GM23338 (cell line): ENCODE results near the gene ITGB2. TPM values are rescaled to one million over a fixed set of nuclear protein-coding genes. Genes with fewer than 3 reads are reported as not detected.

Experiments used
- ATAC-seq: fragments of 200-7000 bp; cut with Tn5 transposase; 3 replicates; pipeline ENCODE4 v1.9.1; 2020
- DNase-seq: peaks from one replicate; pipeline ENCODE4 v3.0.0-alpha.2; 2015; ENCODE audit warnings: low spot score
- H2AFZ ChIP-seq: fragments of 200-600 bp; sonication (generic); 2 replicates; pipeline ENCODE4 v1.8.0; 2016; ENCODE audit warnings: antibody characterized with exemption, mild to moderate bottlenecking, moderate library complexity
- H3F3A ChIP-seq: fragments of 200-600 bp; sonication (generic); replicated peaks from 2 replicates; pipeline ENCODE4 v1.8.0; 2017; ENCODE audit warnings: antibody characterized with exemption, mixed run types, low read depth
- H3K27ac ChIP-seq: fragments of 200-600 bp; sonication (generic); 2 replicates; pipeline ENCODE4 v1.6.1; 2016; ENCODE audit warnings: low read depth
- H3K27me3 ChIP-seq: fragments of 200-600 bp; sonication (generic); 2 replicates; pipeline ENCODE4 v1.8.0; 2016; ENCODE audit warnings: mild to moderate bottlenecking, mixed run types, moderate library complexity; ENCODE audit not compliant: insufficient read depth
- H3K36me3 ChIP-seq: fragments of 200-600 bp; sonication (generic); 2 replicates; pipeline ENCODE4 v1.8.0; 2016; ENCODE audit warnings: mild to moderate bottlenecking; ENCODE audit not compliant: insufficient read depth
- H3K4me1 ChIP-seq: fragments of 200-600 bp; sonication (generic); 2 replicates; pipeline ENCODE4 v1.8.0; 2016; ENCODE audit warnings: mild to moderate bottlenecking, moderate library complexity; ENCODE audit not compliant: insufficient read depth
- H3K4me2 ChIP-seq: fragments of 200-600 bp; sonication (generic); 2 replicates; pipeline ENCODE4 v1.7.1; 2017; ENCODE audit warnings: mixed run types
- H3K4me3 ChIP-seq: fragments of 200-600 bp; sonication (generic); 2 replicates; pipeline ENCODE4 v1.6.1; 2016; ENCODE audit warnings: mixed run types
- H3K79me2 ChIP-seq: fragments of 200-600 bp; sonication (generic); replicated peaks from 2 replicates; pipeline ENCODE4 v1.8.0; 2017; ENCODE audit warnings: mild to moderate bottlenecking; ENCODE audit not compliant: insufficient read depth
- H3K9me2 ChIP-seq: fragments of 200-600 bp; sonication (generic); 2 replicates; pipeline ENCODE4 v1.8.0; 2017; ENCODE audit not compliant: insufficient read depth
- H4K20me1 ChIP-seq: fragments of 200-600 bp; sonication (generic); replicated peaks from 2 replicates; pipeline ENCODE4 v1.8.0; 2017; ENCODE audit warnings: mild to moderate bottlenecking; ENCODE audit not compliant: insufficient read depth
- H3K27ac Mint-ChIP-seq: 2 replicates; pipeline ENCODE4 v1.8.0; 2020; ENCODE audit warnings: inconsistent platforms, mild to moderate bottlenecking, moderate library complexity, mixed read lengths
- H3K27me3 Mint-ChIP-seq: 3 replicates; pipeline ENCODE4 v1.8.0; 2022; ENCODE audit warnings: low read depth, mild to moderate bottlenecking, moderate library complexity, mixed read lengths, inconsistent platforms; ENCODE audit not compliant: insufficient read depth, poor library complexity
- H3K36me3 Mint-ChIP-seq: 3 replicates; pipeline ENCODE4 v1.8.0; 2021; ENCODE audit warnings: low read depth, mild to moderate bottlenecking, inconsistent platforms, moderate library complexity, mixed read lengths
- H3K4me1 Mint-ChIP-seq: 3 replicates; pipeline ENCODE4 v1.8.0; 2020; ENCODE audit warnings: mild to moderate bottlenecking, inconsistent platforms, mixed read lengths
- H3K4me3 Mint-ChIP-seq: 3 replicates; pipeline ENCODE4 v1.8.0; 2021; ENCODE audit warnings: moderate library complexity, mild to moderate bottlenecking, inconsistent platforms, mixed read lengths
- H3K9me3 Mint-ChIP-seq: 3 replicates; pipeline ENCODE4 v1.8.0; 2020; ENCODE audit warnings: moderate library complexity, mild to moderate bottlenecking, inconsistent platforms, mixed read lengths
- NANOG ChIP-seq: IDR thresholded peaks from 2 replicates; pipeline ENCODE4 v1.6.1; 2016; ENCODE audit warnings: antibody characterized with exemption, borderline replicate concordance
- STAT1 ChIP-seq: IDR thresholded peaks from one replicate; pipeline ENCODE4 v1.6.1; 2016; ENCODE audit warnings: antibody characterized with exemption; ENCODE audit not compliant: unreplicated experiment
- polyA plus RNA-seq: library from polyadenylated mRNA; unstranded; fragments of >200 nt; fragmentation: Nextera tagmentation; extraction: Ambion mirVana; gene quantifications from 2 replicates; pipeline ENCODE4 v1.2.1, GENCODE V29; 2016
- total RNA-seq: library from RNA; depleted of rRNA; stranded (reverse); fragments of >200 nt; shearing (Covaris generic); gene quantifications from 2 replicates; pipeline ENCODE4 v1.2.3, GENCODE V29; 2014
- TF ChIP-seq, protein P1 (sequence below): fragments of 250-450 bp; sonication (Bioruptor Pico); IDR thresholded peaks from 2 replicates; pipeline ENCODE4 v1.5.0; 2020; ENCODE audit warnings: mild to moderate bottlenecking, moderate library complexity
- TF ChIP-seq, protein P2 (sequence below): IDR thresholded peaks from 2 replicates; pipeline ENCODE4 v1.6.1; 2016; ENCODE audit warnings: antibody characterized with exemption

Gene ITGB2
- total and polyA plus RNA-seq, 2 experiments from 2014 or later, result 0.44 to 0.63 TPM

DNA sequence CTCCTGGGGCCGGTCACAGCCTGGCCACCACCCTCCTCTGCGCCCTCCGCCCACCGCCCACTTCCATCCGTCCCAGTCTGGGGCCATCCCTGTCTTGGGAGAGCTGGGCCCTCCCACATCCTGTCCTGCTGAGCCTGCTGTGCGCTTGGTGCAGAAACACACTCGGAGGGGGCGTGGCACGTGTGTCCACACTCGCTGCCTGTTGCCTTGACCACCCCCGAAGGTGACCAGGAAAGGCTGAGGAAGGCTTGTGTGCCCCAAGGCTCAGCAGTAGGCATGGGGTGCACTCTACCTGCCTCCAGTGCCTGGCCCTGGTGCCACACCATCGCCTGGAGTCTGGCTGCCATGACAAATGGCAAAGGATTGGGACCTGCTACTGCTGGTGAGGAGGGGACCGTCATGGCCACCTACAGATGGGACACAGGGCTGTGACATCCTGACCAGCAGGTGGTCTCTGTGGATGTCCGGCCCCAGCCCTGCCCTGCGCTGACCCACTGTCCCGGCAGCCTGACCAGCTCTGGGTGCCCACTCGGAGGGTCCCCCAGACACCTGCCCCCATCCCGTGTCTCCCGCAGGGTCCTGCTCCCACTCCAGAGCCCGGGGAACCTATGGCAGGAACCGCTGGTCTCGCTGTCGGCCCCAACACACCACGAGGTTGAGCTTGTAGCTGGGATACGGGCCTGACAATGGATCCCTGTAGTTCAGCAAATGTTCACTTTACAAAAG is 24.0 kb downstream of the ITGB2 start:
- no peak for ATAC-seq
- no peaks in the 10 kb centered on the region for H3F3A ChIP-seq
- H3K9me2 ChIP-seq, result no peaks in the 10 kb centered on the region
- no peak overlapping the region for H3K27ac ChIP-seq
- no peak for TF ChIP-seq NANOG
- TF ChIP-seq, protein P1, sequence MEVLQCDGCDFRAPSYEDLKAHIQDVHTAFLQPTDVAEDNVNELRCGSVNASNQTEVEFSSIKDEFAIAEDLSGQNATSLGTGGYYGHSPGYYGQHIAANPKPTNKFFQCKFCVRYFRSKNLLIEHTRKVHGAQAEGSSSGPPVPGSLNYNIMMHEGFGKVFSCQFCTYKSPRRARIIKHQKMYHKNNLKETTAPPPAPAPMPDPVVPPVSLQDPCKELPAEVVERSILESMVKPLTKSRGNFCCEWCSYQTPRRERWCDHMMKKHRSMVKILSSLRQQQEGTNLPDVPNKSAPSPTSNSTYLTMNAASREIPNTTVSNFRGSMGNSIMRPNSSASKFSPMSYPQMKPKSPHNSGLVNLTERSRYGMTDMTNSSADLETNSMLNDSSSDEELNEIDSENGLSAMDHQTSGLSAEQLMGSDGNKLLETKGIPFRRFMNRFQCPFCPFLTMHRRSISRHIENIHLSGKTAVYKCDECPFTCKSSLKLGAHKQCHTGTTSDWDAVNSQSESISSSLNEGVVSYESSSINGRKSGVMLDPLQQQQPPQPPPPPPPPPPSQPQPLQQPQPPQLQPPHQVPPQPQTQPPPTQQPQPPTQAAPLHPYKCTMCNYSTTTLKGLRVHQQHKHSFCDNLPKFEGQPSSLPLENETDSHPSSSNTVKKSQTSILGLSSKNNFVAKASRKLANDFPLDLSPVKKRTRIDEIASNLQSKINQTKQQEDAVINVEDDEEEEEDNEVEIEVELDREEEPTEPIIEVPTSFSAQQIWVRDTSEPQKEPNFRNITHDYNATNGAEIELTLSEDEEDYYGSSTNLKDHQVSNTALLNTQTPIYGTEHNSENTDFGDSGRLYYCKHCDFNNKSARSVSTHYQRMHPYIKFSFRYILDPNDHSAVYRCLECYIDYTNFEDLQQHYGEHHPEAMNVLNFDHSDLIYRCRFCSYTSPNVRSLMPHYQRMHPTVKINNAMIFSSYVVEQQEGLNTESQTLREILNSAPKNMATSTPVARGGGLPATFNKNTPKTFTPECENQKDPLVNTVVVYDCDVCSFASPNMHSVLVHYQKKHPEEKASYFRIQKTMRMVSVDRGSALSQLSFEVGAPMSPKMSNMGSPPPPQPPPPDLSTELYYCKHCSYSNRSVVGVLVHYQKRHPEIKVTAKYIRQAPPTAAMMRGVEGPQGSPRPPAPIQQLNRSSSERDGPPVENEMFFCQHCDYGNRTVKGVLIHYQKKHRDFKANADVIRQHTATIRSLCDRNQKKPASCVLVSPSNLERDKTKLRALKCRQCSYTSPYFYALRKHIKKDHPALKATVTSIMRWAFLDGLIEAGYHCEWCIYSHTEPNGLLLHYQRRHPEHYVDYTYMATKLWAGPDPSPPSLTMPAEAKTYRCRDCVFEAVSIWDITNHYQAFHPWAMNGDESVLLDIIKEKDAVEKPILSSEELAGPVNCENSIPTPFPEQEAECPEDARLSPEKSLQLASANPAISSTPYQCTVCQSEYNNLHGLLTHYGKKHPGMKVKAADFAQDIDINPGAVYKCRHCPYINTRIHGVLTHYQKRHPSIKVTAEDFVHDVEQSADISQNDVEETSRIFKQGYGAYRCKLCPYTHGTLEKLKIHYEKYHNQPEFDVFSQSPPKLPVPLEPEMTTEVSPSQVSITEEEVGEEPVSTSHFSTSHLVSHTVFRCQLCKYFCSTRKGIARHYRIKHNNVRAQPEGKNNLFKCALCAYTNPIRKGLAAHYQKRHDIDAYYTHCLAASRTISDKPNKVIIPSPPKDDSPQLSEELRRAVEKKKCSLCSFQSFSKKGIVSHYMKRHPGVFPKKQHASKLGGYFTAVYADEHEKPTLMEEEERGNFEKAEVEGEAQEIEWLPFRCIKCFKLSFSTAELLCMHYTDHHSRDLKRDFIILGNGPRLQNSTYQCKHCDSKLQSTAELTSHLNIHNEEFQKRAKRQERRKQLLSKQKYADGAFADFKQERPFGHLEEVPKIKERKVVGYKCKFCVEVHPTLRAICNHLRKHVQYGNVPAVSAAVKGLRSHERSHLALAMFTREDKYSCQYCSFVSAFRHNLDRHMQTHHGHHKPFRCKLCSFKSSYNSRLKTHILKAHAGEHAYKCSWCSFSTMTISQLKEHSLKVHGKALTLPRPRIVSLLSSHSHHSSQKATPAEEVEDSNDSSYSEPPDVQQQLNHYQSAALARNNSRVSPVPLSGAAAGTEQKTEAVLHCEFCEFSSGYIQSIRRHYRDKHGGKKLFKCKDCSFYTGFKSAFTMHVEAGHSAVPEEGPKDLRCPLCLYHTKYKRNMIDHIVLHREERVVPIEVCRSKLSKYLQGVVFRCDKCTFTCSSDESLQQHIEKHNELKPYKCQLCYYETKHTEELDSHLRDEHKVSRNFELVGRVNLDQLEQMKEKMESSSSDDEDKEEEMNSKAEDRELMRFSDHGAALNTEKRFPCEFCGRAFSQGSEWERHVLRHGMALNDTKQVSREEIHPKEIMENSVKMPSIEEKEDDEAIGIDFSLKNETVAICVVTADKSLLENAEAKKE (CRISPR knock-in tag), result no peak
- H3K4me3 ChIP-seq, result no peak overlapping the region
- no peak overlapping the region for H3K4me2 ChIP-seq
- H3K4me1 ChIP-seq, result no peaks in the 10 kb centered on the region
- Mint-ChIP-seq H3K36me3 (no peaks in the 10 kb centered on the region), H3K9me3 (no peaks in the 10 kb centered on the region), H3K4me1 (peaks cover 10% of the 10 kb centered on the region), H3K27me3 (peaks cover 15% of the 10 kb centered on the region), H3K27ac (no peak overlapping the region), H3K4me3 (no peak overlapping the region)
- H3K27me3 ChIP-seq, result no peaks in the 10 kb centered on the region
- no peaks in the 10 kb centered on the region for H4K20me1 ChIP-seq
- no peaks in the 10 kb centered on the region for H3K36me3 ChIP-seq
- H3K79me2 ChIP-seq, result no peaks in the 10 kb centered on the region
- no peak for DNase-seq
- H2AFZ ChIP-seq, result no peak overlapping the region

DNA sequence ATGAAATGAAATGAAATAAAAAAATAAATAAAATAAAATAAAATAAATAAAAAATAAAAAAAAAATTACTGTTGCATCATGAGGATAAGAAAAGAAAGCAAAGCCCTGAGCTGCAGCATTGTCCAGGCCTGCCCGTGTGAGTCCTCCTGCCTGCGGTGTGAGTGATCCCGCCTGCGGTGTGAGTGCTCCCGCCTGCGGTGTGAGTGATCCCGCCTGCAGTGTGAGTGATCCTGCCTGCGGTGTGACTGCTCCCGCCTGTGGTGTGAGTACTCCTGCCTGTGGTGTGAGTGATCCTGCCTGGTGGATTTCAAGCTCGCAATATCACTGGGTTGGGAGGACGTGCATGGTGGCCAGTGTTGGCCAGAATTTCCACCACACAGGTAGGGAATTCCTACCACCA is 24.8 kb downstream of the ITGB2 start:
- H3K27me3 Mint-ChIP-seq, result peaks cover 11% of the 10 kb centered on the region
- peaks cover 10% of the 10 kb centered on the region for H3K4me1 Mint-ChIP-seq
- no peaks in the 10 kb centered on the region for H3K9me3 Mint-ChIP-seq
- Histone ChIP-seq H3K27ac (no peak overlapping the region), H3K4me3 (no peak overlapping the region), H3K4me2 (no peak overlapping the region), H3K9me2 (no peaks in the 10 kb centered on the region), H3K4me1 (no peaks in the 10 kb centered on the region), H3F3A (no peaks in the 10 kb centered on the region), H3K27me3 (no peaks in the 10 kb centered on the region), H4K20me1 (no peaks in the 10 kb centered on the region), H3K79me2 (no peaks in the 10 kb centered on the region), H3K36me3 (no peaks in the 10 kb centered on the region), H2AFZ (no peak overlapping the region)
- ATAC-seq (no peak), DNase-seq (no peak)
- H3K27ac Mint-ChIP-seq, result no peak overlapping the region
- no peaks in the 10 kb centered on the region for H3K36me3 Mint-ChIP-seq
- no peak overlapping the region for H3K4me3 Mint-ChIP-seq
- TF ChIP-seq STAT1 (no peak), NANOG (no peak)
- TF ChIP-seq, protein P2, sequence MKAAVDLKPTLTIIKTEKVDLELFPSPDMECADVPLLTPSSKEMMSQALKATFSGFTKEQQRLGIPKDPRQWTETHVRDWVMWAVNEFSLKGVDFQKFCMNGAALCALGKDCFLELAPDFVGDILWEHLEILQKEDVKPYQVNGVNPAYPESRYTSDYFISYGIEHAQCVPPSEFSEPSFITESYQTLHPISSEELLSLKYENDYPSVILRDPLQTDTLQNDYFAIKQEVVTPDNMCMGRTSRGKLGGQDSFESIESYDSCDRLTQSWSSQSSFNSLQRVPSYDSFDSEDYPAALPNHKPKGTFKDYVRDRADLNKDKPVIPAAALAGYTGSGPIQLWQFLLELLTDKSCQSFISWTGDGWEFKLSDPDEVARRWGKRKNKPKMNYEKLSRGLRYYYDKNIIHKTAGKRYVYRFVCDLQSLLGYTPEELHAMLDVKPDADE, result no peak
- TF ChIP-seq, protein P1 (CRISPR knock-in tag), result no peak
